Upper lobe of right lung (tissue), 1 donor: ENCODE measurements around the gene LRP1B. TPM values are rescaled to one million over a fixed set of nuclear protein-coding genes. Genes with fewer than 3 reads are reported as not detected.

ENCODE experiments used
- ATAC-seq: fragments of 200-7000 bp; cut with Tn5 transposase; one replicate; pipeline ENCODE4 v1.9.1; 2020; ENCODE audit warnings: mild to moderate bottlenecking, moderate library complexity
- DNase-seq: peaks from one replicate; pipeline ENCODE4 v3.0.0-alpha.2; 2020
- H3K27ac ChIP-seq: fragments of 200-600 bp; one replicate; pipeline ENCODE4 v1.8.0; 2022
- H3K27me3 ChIP-seq: fragments of 200-600 bp; one replicate; pipeline ENCODE4 v1.8.0; 2022; ENCODE audit warnings: mild to moderate bottlenecking
- H3K36me3 ChIP-seq: fragments of 200-600 bp; one replicate; pipeline ENCODE4 v1.8.0; 2022
- H3K4me1 ChIP-seq: fragments of 200-600 bp; one replicate; pipeline ENCODE4 v1.8.0; 2022
- H3K4me3 ChIP-seq: fragments of 200-600 bp; one replicate; pipeline ENCODE4 v1.8.0; 2022; ENCODE audit warnings: mild to moderate bottlenecking
- H3K9me3 ChIP-seq: fragments of 200-600 bp; one replicate; pipeline ENCODE4 v1.8.0; 2022
- intact Hi-C: fragments of 100-400 bp; cut with DNase I; formaldehyde crosslinking; loops from one replicate; pipeline ENCODE4 v1.11.0; 2022
- total RNA-seq: library from RNA; stranded (reverse); fragmentation: NEBNext Ultra II Directional; extraction: Animal tissue kit (Norgen Biotek cat#: 25700); gene quantifications from one replicate; pipeline ENCODE4 v1.2.1, GENCODE V29; 2021
- TF ChIP-seq, protein P1 (sequence below): fragments of 200-600 bp; IDR thresholded peaks from one replicate; pipeline ENCODE4 v1.8.0; 2022; ENCODE audit warnings: antibody characterized with exemption
- donor health status: DM: no; HTN: yes; CAD: no; lungs with severe emphysema.

Gene LRP1B
- total RNA-seq, 1 donor from 2014 or later = 0.12 TPM

DNA sequence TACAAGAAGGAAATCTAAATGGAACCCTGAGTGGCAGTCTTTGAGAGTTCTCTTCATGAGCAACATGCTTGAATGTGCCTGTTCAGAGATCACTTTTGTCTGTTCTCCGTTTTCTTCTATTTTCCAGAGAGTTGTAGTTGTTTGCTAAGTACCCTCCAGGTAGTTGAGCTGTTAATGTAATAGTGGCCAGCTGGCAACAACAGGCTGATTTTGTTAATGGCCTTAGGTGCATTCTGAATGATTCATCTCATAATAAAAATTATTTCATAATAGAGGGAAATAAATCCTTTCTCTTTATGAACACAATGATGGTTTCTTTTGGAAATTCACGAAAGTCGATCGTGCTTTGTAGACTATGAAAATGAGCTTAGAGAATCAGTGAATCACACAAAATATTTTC, 136.8 kb downstream of the LRP1B start:
- Histone ChIP-seq H3K27ac (no peak overlapping the region), H3K36me3 (no peaks in the 10 kb centered on the region), H3K4me1 (no peaks in the 10 kb centered on the region), H3K9me3 (no peaks in the 10 kb centered on the region), H3K27me3 (no peaks in the 10 kb centered on the region), H3K4me3 (no peak overlapping the region)
- TF ChIP-seq, protein P1, sequence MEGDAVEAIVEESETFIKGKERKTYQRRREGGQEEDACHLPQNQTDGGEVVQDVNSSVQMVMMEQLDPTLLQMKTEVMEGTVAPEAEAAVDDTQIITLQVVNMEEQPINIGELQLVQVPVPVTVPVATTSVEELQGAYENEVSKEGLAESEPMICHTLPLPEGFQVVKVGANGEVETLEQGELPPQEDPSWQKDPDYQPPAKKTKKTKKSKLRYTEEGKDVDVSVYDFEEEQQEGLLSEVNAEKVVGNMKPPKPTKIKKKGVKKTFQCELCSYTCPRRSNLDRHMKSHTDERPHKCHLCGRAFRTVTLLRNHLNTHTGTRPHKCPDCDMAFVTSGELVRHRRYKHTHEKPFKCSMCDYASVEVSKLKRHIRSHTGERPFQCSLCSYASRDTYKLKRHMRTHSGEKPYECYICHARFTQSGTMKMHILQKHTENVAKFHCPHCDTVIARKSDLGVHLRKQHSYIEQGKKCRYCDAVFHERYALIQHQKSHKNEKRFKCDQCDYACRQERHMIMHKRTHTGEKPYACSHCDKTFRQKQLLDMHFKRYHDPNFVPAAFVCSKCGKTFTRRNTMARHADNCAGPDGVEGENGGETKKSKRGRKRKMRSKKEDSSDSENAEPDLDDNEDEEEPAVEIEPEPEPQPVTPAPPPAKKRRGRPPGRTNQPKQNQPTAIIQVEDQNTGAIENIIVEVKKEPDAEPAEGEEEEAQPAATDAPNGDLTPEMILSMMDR = no peak
- intact Hi-C loops = no loop called here
- DNase-seq = no peak
- ATAC-seq = no peak

DNA sequence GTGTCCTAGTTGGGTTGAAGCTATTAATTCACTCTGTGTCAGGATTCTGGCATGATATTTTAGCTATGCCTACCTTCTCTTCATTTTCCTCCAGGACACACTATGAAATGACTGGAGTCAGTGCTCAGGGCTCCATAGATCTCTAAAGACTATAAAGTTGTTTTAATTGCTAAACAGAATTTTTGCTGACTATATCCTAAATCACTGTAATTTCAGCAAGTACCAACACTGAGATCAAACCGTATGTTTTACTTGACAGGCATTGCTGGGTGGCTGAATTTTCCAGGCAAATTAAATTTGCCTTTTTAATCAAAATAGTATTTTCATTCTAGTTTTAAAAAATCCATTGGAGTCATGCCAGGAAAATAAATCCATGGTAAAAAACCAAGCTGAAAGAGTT, 138.1 kb downstream of the LRP1B start:
- H3K27me3 ChIP-seq = no peaks in the 10 kb centered on the region
- H3K9me3 ChIP-seq = no peaks in the 10 kb centered on the region
- no peaks in the 10 kb centered on the region for H3K4me1 ChIP-seq
- no peaks in the 10 kb centered on the region for H3K36me3 ChIP-seq
- TF ChIP-seq, protein P1 = no peak
- DNase-seq (no peak), ATAC-seq (no peak)
- no peak overlapping the region for H3K27ac ChIP-seq
- no peak overlapping the region for H3K4me3 ChIP-seq
- intact Hi-C loops = no loop called here

DNA sequence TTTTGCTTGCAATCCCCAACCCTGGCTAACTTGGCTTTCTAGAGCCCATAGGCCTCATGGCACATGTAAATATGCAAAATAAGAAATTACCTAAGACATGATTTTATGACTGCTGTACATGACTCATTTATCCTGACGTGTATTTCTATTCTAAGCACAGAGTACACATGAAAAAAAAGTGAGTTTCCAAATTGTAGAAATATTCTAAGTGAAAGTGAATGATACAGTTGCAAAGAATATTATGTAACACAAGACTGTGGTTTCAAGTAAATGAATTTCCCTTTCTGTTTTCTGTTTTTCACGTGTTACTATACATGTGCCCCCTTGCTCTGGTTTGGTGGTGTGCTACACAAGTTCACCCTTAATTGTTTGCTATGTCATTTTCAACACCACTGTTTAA, 162.4 kb downstream of the LRP1B start:
- intact Hi-C loops = no loop called here
- no peak overlapping the region for H3K27ac ChIP-seq
- DNase-seq (no peak), ATAC-seq (no peak)
- no peak overlapping the region for H3K4me3 ChIP-seq
- H3K36me3 ChIP-seq = no peaks in the 10 kb centered on the region
- H3K27me3 ChIP-seq = no peaks in the 10 kb centered on the region
- no peaks in the 10 kb centered on the region for H3K4me1 ChIP-seq
- TF ChIP-seq, protein P1 = no peak
- H3K9me3 ChIP-seq = no peaks in the 10 kb centered on the region

DNA sequence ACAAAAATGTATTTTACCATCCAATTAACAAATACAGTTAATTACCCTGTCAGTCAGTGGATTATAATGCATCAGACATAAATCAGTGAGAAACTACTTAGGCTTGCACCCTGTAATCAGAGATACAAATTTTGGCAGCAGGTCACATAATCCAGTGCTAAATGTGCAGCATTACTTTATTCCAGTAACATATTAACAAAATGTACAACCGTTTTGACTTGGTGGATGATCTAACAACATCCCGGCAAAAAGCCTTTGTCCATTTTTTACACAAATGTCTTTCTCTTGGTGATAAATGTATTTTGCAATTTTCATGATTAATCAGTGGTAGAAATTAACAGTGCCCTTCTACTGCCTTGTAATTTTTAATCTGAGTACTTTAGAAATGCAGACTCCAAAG, 162.8 kb downstream of the LRP1B start:
- no peaks in the 10 kb centered on the region for H3K36me3 ChIP-seq
- TF ChIP-seq, protein P1 = no peak
- intact Hi-C loops = no loop called here
- H3K9me3 ChIP-seq = no peaks in the 10 kb centered on the region
- no peak overlapping the region for H3K4me3 ChIP-seq
- H3K4me1 ChIP-seq = no peaks in the 10 kb centered on the region
- no peaks in the 10 kb centered on the region for H3K27me3 ChIP-seq
- DNase-seq = no peak
- H3K27ac ChIP-seq = no peak overlapping the region
- no peak for ATAC-seq

DNA sequence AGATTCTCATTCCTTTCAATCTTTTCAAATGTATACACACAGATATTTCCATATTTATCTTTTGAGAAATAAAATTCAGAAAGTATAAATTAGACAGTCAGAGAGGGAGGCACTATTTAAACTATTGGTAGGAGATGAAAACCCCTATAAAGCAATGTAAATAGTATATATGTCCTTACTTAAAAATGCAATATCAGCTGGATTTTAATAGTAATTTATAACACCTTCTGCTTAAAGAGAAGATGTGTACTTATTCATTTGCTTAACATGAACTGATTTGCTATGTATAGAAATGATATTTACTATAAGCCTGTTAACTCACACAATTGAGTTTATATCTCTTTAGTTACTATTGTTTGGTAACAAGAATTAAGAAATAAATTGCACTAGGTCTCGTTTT, 163.3 kb downstream of the LRP1B start:
- H3K36me3 ChIP-seq = no peaks in the 10 kb centered on the region
- TF ChIP-seq, protein P1 = no peak
- no peak overlapping the region for H3K27ac ChIP-seq
- no peaks in the 10 kb centered on the region for H3K9me3 ChIP-seq
- no peaks in the 10 kb centered on the region for H3K4me1 ChIP-seq
- DNase-seq (no peak), ATAC-seq (no peak)
- H3K4me3 ChIP-seq = no peak overlapping the region
- no peaks in the 10 kb centered on the region for H3K27me3 ChIP-seq
- intact Hi-C loops = no loop called here

DNA sequence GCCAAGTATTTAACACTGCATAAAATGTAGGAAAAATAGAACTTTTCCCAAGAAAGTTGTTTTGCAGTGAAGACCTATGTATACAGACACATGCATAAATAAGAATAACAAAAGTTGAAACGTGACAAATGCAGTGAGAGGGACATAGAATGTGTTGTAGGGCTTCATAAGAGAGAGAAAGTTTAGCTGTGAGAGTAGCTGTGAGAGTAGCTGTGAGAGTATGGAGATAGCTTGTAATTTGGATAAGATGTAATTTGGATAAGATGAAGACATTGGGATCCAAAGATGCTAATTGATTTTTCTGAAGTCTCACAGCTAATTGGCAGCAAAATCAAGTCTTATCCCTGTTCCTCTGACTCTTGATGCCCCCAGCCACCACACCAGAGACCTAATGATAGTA, 170.9 kb downstream of the LRP1B start:
- no peak for ATAC-seq
- no peaks in the 10 kb centered on the region for H3K4me1 ChIP-seq
- H3K4me3 ChIP-seq = no peak overlapping the region
- intact Hi-C loops = no loop called here
- TF ChIP-seq, protein P1 = no peak
- no peaks in the 10 kb centered on the region for H3K9me3 ChIP-seq
- no peaks in the 10 kb centered on the region for H3K27me3 ChIP-seq
- no peaks in the 10 kb centered on the region for H3K36me3 ChIP-seq
- no peak overlapping the region for H3K27ac ChIP-seq
- no peak for DNase-seq
